Hypothalamus (tissue), 51 donors: Measurements from ENCODE around the gene INPP5A.

Experiments
- DNase-seq, 51 donors: peaks; one replicate each; lab custom pipeline; 2025; lab: John Stamatoyannopoulos, UW

Gene INPP5A

GRCh38 chr10:132802694-132803320 is 265.2 kb downstream of the INPP5A start:
- no peak for DNase-seq

GRCh38 chr10:132803416-132804210 is 266.0 kb downstream of the INPP5A start:
- DNase-seq = no peak

DNA sequence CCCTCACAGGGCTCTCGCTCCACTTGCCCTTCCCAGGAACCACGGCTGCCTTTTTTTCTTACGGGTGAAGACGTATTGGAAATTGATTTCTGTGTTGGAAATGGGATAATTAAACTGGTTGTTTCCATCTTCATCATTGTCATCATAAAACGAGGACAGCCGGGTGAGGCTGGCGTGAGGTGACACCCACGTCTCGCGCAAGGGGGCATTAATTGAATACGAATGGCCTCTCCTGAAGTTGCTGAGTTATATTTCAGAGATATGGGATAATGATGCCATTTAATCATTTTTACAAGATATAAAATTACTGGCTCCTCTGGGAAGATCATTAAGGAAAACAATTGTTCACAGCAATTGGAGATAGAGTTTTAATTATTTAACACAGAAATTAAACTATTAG is 266.7 kb downstream of the INPP5A start:
- DNase-seq = no peak

DNA sequence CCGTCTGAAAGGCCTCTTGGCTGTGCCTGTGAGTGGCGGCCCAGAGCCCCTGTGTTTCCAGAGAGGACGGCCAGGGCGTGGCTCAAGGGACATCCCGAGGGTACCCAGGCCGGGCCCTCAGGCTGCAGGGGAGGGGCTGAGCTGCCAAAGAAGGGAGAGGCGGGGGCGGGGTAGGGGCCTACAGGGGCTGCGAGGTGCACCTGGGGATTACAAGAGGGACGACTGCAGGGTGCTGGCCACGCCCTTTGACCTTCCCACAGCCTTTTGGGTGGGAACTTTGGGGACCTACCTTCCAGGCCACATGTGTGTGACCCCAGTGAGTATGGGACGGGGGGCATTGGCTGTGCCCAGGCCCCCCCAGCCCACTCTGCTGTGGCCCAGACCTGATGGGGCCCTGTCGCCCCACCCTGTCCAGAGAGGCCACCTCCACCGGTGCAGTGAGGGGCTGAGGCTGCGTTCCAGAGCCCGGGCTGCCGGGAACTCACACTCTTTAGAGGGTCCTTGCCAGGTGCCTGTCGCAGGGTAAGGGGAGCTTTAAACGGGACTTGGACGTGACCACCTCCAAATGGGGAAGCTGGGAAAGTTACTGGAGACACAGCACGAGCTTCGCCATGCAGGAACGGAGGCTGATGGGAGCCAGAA is 267.3 kb downstream of the INPP5A start:
- no peak for DNase-seq

DNA sequence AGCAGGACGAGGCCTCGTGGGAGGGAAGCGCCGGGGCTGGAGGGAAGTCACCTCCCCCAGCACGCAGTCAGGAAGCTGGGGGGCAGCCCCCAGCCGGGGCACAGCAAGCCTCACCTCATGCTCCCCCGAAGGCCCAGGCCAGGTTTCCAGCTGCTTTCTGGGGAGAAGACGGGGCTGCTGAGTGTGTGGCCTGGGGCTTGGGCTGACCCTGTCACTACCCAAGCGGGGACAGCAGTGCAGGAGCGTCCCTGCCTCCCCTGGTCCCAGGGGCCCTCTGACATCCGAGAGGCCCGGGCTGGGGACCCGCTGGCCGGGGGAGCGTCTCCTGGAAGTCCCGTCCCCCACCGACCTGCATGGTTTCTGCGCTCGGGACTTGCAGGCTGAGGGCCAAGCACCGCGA is 268.0 kb downstream of the INPP5A start:
- no peak for DNase-seq

GRCh38 chr10:132806110-132806509 is 268.5 kb downstream of the INPP5A start:
- DNase-seq = no peak

DNA sequence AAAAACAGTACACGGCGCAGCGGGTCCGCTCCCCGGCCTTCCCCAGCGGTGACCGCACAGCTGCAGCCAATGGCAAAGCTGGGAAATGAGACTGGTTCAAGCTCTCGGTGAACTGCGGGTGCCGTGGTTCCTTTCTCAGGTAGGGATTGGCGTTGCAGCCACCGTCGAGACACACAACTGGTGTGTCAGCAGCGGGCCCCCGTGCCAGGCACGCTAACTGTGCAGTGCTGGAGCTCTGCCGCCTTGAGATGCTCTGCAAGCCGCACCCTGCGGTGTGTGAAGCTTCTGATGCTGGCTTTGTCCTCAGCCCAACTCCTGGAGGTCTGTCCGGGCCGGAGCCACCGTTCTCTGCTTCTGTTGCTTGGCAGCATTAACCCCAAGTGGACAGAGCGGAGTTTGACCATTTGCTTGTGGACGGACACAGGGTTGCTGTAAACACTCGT is 269.0 kb downstream of the INPP5A start:
- no peak for DNase-seq

DNA sequence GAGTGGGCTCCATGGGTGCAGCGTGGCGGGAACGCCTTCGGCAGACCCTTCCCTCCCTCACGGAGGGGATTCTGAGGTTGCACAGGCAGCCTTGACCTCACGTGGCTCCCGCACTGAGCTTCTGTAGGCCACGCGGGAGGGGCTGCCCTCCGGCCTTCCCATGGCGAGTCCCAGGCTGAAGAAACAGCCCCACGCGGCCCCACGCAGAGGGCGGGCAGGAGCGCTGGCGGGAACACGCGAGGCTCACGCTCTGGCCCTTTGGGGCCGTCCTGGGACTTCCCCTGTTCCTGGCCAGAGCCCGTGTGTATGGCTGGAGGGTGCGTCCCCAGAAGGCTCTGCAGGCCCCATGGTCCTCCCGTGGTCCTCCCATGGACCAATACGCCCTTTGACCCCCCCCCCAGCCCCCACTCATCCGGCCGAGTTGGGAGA is 270.0 kb downstream of the INPP5A start:
- DNase-seq = no peak

DNA sequence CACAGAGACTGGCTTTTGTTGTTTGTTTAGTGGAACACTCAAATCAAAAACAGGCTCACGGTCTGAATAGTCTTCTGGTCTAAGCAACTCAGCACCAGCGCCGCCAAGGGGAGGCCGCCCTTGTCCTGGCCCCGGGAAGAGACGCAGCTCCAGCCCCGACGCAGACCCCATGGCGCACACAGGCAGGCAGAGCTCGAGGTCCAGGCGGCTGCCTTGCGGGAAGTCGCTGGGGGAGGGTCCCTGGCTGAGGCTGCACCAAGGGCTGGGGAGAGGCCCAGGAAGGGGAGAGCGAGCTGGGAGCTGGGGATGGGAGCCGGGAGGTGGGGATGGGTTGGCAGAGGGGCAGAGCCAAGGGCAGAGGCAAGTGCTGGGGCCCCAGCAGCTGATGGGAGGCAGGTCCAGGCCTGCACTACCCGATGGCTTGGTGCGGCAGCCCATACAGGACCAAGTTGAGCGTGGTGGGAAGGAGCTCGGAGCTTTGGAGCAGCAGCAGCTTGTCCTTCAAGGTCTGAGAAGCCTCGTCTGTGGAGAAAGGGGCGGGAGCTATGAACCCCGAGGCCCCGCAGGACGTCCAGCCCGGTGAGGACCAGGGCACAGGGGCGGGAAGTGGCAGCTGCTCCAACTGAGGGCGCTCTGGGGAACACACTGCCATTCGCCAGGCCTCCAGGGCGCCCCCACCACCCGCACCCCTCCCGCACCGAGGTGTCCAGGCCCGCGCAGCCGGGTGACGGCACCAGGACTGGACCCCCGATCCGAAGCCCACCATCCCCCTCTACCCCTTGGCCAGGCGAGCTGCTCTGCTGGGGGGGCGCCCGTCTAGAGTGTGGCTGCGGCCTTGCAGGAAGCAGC is 271.0 kb downstream of the INPP5A start:
- no peak for DNase-seq

DNA sequence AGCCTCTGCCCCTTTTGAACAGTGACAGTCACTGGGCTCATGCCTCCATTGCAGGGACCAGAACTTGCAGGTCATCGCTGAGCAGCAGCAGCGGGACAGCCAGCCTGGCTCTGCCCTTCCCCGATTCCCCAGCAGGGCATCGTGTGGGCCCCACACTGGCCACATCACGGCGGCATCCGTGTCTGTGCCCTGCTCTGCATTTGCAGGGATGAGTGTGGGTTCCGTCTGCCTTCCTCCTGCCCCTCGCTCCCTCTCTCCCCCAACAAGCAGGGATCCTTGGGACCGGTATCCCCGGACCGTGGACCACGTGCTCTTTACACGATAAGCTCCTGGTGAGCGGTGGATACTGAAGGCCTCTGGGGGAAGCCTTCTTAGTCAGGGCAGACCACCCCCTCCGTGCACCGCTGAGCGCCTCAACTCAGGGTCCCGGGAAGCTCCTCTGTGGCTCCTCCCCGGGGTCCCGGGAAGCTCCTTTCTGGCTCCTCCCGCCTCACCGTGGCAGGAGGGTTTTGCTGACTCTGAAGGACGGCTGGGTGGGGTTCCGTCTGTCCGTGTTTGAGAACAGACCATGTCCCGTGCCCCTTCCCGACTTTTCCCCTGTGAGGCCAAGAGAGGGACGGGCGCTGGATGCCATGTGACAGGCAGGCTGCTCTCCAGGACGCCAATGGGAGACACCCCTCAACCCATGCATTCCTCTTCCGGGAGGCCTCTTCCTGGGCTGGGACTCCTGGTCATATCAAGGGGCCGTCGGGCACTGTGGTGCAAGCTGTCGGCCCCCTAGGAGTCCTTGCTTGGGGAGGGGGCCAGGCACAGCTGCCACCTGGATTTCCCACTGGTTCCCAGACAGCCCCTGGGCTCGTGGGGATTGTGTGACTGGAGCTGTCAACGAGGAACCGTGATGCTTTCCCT is 271.9 kb downstream of the INPP5A start:
- DNase-seq = no peak

GRCh38 chr10:132810141-132810806 is 272.7 kb downstream of the INPP5A start:
- no peak for DNase-seq

DNA sequence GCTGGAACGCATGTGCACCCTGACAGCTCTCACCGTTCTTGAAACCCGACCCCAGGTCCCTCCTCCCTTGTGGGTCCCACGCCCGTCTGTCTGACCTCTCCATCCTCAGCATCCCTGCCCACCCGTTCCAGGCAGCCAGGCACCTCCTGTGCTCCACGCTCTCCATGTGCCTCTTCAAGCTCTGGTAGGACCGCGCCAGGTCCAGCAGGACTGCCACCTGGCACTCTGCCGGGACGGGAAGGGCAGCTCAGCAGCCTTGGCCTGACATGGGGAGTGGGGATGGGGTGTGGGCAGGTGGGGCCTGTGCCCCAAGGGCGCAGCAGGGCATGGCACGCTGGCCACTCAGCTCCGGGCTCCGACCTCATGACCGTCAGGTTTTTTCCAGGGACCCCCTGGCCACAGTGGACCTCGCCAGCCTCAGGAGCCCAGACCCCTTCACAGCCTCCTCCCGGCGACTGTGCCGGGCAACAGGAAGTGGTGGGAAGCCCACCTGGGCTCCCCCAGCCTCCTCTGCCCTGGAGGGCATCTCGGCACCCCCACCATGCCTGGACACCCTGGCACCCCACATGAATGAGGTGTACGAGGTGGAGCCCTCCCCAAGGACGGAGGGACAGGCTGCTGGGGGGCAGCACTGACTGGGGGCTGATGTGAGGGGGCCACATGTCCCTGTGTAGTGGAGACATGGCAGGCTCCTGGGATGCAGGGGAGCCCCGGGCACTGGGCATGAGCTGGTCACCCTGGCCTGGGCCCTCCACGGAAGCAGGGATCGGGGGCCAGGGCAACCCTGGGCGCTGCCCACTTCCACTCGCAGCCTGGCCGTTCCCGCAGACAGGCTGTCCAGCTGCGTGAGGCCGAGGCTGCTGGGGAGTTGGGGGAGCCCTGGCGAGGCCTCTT is 273.5 kb downstream of the INPP5A start:
- DNase-seq = no peak

DNA sequence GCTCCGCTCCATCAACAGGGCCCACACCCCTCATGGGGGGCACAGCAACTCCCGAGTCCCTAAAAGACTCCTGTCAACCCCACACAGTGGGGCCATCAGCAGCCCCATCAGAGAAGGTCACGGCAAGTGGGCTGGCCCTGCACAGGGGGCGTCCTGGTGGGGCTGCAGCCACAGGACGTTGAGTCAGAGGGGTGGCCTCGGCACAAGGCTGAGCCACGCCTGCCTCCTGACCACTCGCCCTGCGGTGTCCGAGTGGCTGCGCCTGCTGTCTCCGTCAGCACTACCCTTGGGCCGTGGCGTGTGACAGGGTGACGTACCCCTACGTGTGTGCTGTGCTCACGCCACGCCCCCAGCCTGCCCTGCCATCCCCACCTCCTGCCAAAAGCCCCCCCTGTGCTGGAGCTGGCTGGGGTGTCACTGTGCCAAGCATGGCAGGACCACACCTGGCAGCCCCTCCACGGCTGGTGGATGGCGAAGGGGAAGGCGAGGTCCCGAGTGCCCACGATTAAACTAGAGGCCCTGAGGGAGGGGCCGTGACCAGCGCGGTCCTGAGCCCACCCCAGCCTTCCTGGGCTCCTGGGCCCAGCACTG is 274.4 kb downstream of the INPP5A start:
- no peak for DNase-seq

DNA sequence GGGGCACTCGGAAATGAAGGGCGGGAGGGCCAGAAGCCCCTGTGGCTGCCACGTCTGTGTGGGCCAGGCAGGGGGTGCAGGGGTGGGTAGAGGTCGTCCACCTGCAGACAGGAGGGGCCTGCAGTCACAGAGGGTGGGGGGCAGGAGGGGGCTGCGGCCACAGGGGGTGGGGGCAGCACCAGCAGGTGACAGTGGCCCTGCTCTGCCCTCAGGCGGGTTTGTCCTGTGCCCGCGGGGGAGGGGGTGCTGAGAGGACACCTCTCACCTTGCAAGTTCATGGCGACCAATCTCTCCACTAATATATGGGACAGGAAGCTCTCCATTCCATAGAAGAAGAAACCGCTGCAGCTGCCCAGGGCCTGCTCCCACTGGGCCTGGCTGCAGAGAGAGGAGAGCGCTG is 274.9 kb downstream of the INPP5A start:
- no peak for DNase-seq

- DNase-seq = no peak
Measured at GRCh38 chr10:132813001-132813401, 275.4 kb downstream of the INPP5A start.

DNA sequence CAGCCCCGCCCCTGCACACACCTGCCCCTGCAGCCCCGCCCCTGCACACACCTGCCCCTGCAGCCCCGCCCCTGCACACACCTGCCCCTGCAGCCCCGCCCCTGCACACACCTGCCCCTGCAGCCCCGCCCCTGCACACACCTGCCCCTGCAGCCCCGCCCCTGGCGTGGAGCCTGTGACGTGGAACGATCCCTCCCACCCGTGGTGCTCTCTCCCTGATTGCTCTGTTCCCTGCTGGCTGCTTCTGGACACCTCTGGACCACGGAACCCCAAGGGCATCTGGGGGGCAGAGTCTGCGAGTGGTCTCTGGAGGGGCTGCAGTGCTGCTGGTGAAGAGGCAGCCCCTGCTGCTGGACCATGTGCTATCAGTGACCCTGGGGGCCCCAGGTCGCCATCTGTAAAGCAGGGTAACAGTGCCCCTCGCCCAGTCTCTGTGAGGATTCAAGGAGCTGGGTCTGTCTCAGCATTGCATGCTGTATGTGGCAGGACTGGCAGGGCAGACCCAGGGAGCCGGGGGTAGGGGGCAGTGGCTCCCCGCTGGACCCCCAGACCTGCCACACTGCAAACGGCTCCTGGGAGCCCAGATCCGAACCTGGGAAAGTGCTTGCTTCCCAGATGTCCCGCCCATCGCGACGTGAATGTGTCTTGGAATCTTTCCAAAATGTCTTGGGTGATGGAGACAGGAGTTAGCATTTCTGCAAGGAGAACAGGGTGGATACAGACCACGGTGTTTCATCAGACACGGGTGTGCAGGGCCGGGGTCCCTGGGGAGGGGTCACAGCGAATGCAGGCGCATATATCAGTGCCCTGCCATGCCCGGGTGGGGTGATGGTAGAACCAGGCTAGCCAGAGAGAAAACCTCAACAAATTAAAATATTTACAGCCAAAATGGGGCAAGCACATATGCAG is 276.2 kb downstream of the INPP5A start:
- no peak for DNase-seq

DNA sequence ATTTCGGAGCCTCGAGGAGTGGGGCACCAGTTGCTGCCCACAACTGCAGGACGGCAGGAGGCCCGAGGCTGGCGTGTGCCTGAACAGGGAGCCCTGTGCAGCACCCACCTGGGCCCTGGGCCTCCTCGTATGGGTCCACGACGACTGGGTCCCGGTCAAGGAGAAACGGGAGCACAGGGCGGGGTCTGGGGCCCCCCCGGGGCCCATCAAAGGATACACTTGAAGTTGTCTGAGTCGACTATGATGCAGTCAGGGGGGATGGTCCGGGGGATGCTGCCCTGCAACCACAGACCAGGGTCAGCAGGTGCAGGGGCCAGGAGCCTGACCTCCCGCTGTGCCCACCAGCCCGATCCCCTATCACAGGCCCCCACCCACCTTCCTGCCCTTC is 276.9 kb downstream of the INPP5A start:
- no peak for DNase-seq
